B cell (primary cell): Measurements from ENCODE around the gene NUP62. TPM values are rescaled to one million over a fixed set of nuclear protein-coding genes. Genes with fewer than 3 reads are reported as not detected.

Experiments
- ATAC-seq: fragments of 200-7000 bp; cut with Tn5 transposase; one replicate; pipeline ENCODE4 v1.10.0; 2021; ENCODE audit warnings: low read depth, mild to moderate bottlenecking, moderate number of reproducible peaks, moderate library complexity
- CTCF ChIA-PET: fragments of 350-600 bp; sonication (Branson Sonifier 250); formaldehyde crosslinking; loops from one replicate; lab custom pipeline; 2021; ENCODE audit warnings: antibody characterized with exemption, inconsistent platforms; lab: Charles Lee
- POLR2A ChIA-PET: fragments of 350-600 bp; sonication (Branson Sonifier 250); formaldehyde crosslinking; loops from one replicate; lab custom pipeline; 2021; ENCODE audit warnings: antibody characterized with exemption; lab: Charles Lee
- DNase-seq: peaks from one replicate; pipeline ENCODE4 v3.0.0; 2013
- H2AFZ ChIP-seq: 2 replicates; pipeline ENCODE4 v1.6.1; 2012; ENCODE audit warnings: mild to moderate bottlenecking, low read depth, low read length; ENCODE audit not compliant: insufficient read depth, poor library complexity, severe bottlenecking
- H3K27ac ChIP-seq, 2 donors: 1 replicate in 1 of 2; 2 replicates in 1 of 2; pipeline ENCODE4 v1.5.1; 2012 to 2013; ENCODE audit warnings: low read length in 2 of 2, mild to moderate bottlenecking in 2 of 2, moderate library complexity in 1 of 2
- H3K27me3 ChIP-seq, 4 experiments: fragments of 200-600 bp in 1 of 4; sonication (generic) in 1 of 4; replicated peaks in 1 of 4; 1 replicate in 2 of 4; 2 replicates in 2 of 4; pipeline versions ENCODE4 v1.6.1 to v1.7.0; 2013 to 2016; ENCODE audit warnings: low read length in 3 of 4, mild to moderate bottlenecking in 2 of 4, mixed read lengths in 1 of 4, moderate library complexity in 1 of 4; ENCODE audit not compliant: insufficient read depth in 4 of 4, control insufficient read depth in 3 of 4; ENCODE audit errors: control extremely low read depth in 1 of 4
- H3K36me3 ChIP-seq, 2 experiments: replicated peaks in 1 of 2; 1 replicate in 1 of 2; 2 replicates in 1 of 2; pipeline versions ENCODE4 v1.6.1 to v1.7.1; 2013; ENCODE audit warnings: low read length in 1 of 2; ENCODE audit not compliant: insufficient read depth in 2 of 2, control insufficient read depth in 1 of 2; ENCODE audit errors: control extremely low read depth in 1 of 2, extremely low read depth in 1 of 2
- H3K4me1 ChIP-seq, 2 donors: fragments of 200-600 bp in 1 of 2; sonication (generic) in 1 of 2; 1 replicate in 1 of 2; 2 replicates in 1 of 2; pipeline versions ENCODE4 v1.5.1 to v1.6.1; 2013 to 2017; ENCODE audit warnings: low read length in 2 of 2; ENCODE audit not compliant: control insufficient read depth in 2 of 2, insufficient read depth in 2 of 2
- H3K4me2 ChIP-seq: replicated peaks from 2 replicates; pipeline ENCODE3; 2012; ENCODE audit warnings: mild to moderate bottlenecking, low read depth, low read length; ENCODE audit not compliant: poor library complexity, severe bottlenecking
- H3K4me3 ChIP-seq, 5 experiments: fragments of 200-600 bp in 1 of 5; sonication (generic) in 1 of 5; 1 replicate in 3 of 5; 2 replicates in 2 of 5; pipeline versions ENCODE4 v1.5.1 to v1.7.0; 2011 to 2016; ENCODE audit warnings: low read length in 4 of 5, mild to moderate bottlenecking in 4 of 5, low read depth in 2 of 5, control low read depth in 1 of 5, moderate library complexity in 1 of 5; ENCODE audit not compliant: insufficient read depth in 1 of 5; ENCODE audit errors: control extremely low read depth in 1 of 5, extremely low read depth in 1 of 5
- H3K79me2 ChIP-seq: fragments of 200-600 bp; sonication (generic); one replicate; pipeline ENCODE4 v1.6.0; 2016; ENCODE audit warnings: low read length; ENCODE audit not compliant: control insufficient read depth, insufficient read depth
- H3K9ac ChIP-seq: fragments of 200-600 bp; sonication (generic); 2 replicates; pipeline ENCODE4 v1.6.1; 2017; ENCODE audit warnings: mild to moderate bottlenecking, low read length, moderate library complexity
- H3K9me3 ChIP-seq, 3 donors: one replicate each; pipeline versions ENCODE4 v1.6.1 to v1.7.1; 2013; ENCODE audit warnings: low read length in 2 of 3; ENCODE audit not compliant: control insufficient read depth in 2 of 3, insufficient read depth in 1 of 3; ENCODE audit errors: control extremely low read depth in 1 of 3
- H4K20me1 ChIP-seq: 2 replicates; pipeline ENCODE4 v1.6.0; 2012; ENCODE audit warnings: mild to moderate bottlenecking, low read length; ENCODE audit not compliant: insufficient read depth, control insufficient read depth, poor library complexity, severe bottlenecking
- H3K27ac Mint-ChIP-seq: one replicate; pipeline ENCODE4 v1.8.0; 2021; ENCODE audit warnings: mixed read lengths
- H3K27me3 Mint-ChIP-seq: one replicate; pipeline ENCODE4 v1.8.0; 2021; ENCODE audit warnings: mixed read lengths
- H3K4me1 Mint-ChIP-seq: one replicate; pipeline ENCODE4 v1.8.0; 2021; ENCODE audit warnings: mixed read lengths
- H3K4me3 Mint-ChIP-seq: one replicate; pipeline ENCODE4 v1.8.0; 2021; ENCODE audit warnings: mixed read lengths
- H3K9me3 Mint-ChIP-seq: one replicate; pipeline ENCODE4 v1.8.0; 2022; ENCODE audit warnings: mixed read lengths; ENCODE audit not compliant: insufficient read depth
- CTCF ChIP-seq: fragments of 200-600 bp; IDR thresholded peaks from one replicate; pipeline ENCODE4 v1.8.0; 2022; ENCODE audit warnings: antibody characterized with exemption, mild to moderate bottlenecking
- EZH2 ChIP-seq: IDR thresholded peaks from 2 replicates; pipeline ENCODE4 v1.6.1; 2012; ENCODE audit warnings: borderline replicate concordance, low read depth, mild to moderate bottlenecking, moderate library complexity, low read length; ENCODE audit not compliant: insufficient read depth, poor library complexity, severe bottlenecking
- WGBS: methylation state at CpG from one replicate; pipeline ENCODE4 v1.1.5; 2013; ENCODE audit warnings: missing lambda C conversion rate; ENCODE audit not compliant: insufficient coverage; 5-methylcytosine and 5-hydroxymethylcytosine counted together
- intact Hi-C: fragments of 100-400 bp; cut with micrococcal nuclease; formaldehyde crosslinking; loops from one replicate; pipeline ENCODE4 v1.10.0; 2022
- polyA plus RNA-seq: library from polyadenylated mRNA; depleted of rRNA; stranded (reverse); fragments of >200 nt; gene quantifications from 2 replicates; pipeline ENCODE4 v1.2.3, GENCODE V29; 2012
- total RNA-seq, 2 donors: library from RNA; stranded (reverse); fragments of 120-200 nt in 1 of 2; gene quantifications; 1 replicate in 1 of 2; 2 replicates in 1 of 2; pipeline versions ENCODE4 v1.2.3 to v1.2.4, GENCODE V29; 2013 to 2022

NUP62 gene
- total and polyA plus RNA-seq, 2 donors (not counting 1 experiment from before 2014, with no cell fraction given) = 25.2 to 75.7 TPM

GRCh38 chr19:49857061-49857837 is 72.1 kb downstream of the NUP62 start:
- Mint-ChIP-seq H3K27ac (no peak overlapping the region), H3K4me3 (no peak overlapping the region), H3K9me3 (no peaks in the 10 kb centered on the region), H3K4me1 (peaks cover 15% of the 10 kb centered on the region), H3K27me3 (no peaks in the 10 kb centered on the region)
- no peak for ATAC-seq
- Histone ChIP-seq H3K9ac (no peak overlapping the region), H3K36me3 (peaks cover 0 to 55% of the 10 kb centered on the region in 2 experiments), H3K4me2 (no peak overlapping the region), H3K4me3 (no peak overlapping the region), H3K27me3 (no peaks in the 10 kb centered on the region), H4K20me1 (peaks cover 92% of the 10 kb centered on the region), H3K4me1 (peaks cover 13 to 18% of the 10 kb centered on the region in 2 donors), H3K79me2 (peaks cover 19% of the 10 kb centered on the region), H3K27ac (no peak overlapping the region), H3K9me3 (no peaks in the 10 kb centered on the region), H2AFZ (no peak overlapping the region)
- CTCF ChIA-PET = no interaction called here
- 94% methylated on average over 25 of the region's 26 CpGs for WGBS
- intact Hi-C loops = no loop called here
- TF ChIP-seq CTCF (no peak), EZH2 (no peak)
- POLR2A ChIA-PET = no interaction called here
- peak; percentile 33 for DNase-seq

Other genes starting within 250 kb of the NUP62 start
- 5.6 and 8.8 TPM in 2 replicates for gene ADM5, start 239.9 kb downstream of the NUP62 start, total RNA-seq
- 8.4 and 15.3 TPM in 2 replicates for gene ADM5, start 239.9 kb downstream of the NUP62 start, polyA plus RNA-seq
- gene CPT1C, start 238.4 kb downstream of the NUP62 start, total RNA-seq = 1.7 TPM in 1 of 2 replicates, not detected in the other
- 0.19 and 0.30 TPM in 2 replicates for gene CPT1C, start 238.4 kb downstream of the NUP62 start, polyA plus RNA-seq
- gene TSKS, start 166.2 kb downstream of the NUP62 start, total RNA-seq = 0.15 and 0.56 TPM in 2 replicates
- 0.18 and 1.4 TPM in 2 replicates for gene TSKS, start 166.2 kb downstream of the NUP62 start, polyA plus RNA-seq
- 56.9 and 62.4 TPM in 2 replicates for gene AP2A1, start 162.5 kb downstream of the NUP62 start, total RNA-seq
- gene AP2A1, start 162.5 kb downstream of the NUP62 start, polyA plus RNA-seq = 48.4 and 49.2 TPM in 2 replicates
- 31.5 and 36.7 TPM in 2 replicates for gene FUZ, start 116.2 kb downstream of the NUP62 start, total RNA-seq
- 30.2 and 31.7 TPM in 2 replicates for gene FUZ, start 116.2 kb downstream of the NUP62 start, polyA plus RNA-seq
- gene MED25, start 111.2 kb downstream of the NUP62 start, total RNA-seq = 123 and 126 TPM in 2 replicates
- gene MED25, start 111.2 kb downstream of the NUP62 start, polyA plus RNA-seq = 83.0 and 93.0 TPM in 2 replicates
- gene PTOV1, start 78.3 kb downstream of the NUP62 start, total RNA-seq = 225 and 230 TPM in 2 replicates
- 144 and 171 TPM in 2 replicates for gene PTOV1, start 78.3 kb downstream of the NUP62 start, polyA plus RNA-seq
- gene PNKP, start 61.9 kb downstream of the NUP62 start, total RNA-seq = 273 and 274 TPM in 2 replicates
- 173 and 179 TPM in 2 replicates for gene PNKP, start 61.9 kb downstream of the NUP62 start, polyA plus RNA-seq
- 23.0 and 25.2 TPM in 2 replicates for gene AKT1S1, start 52.1 kb downstream of the NUP62 start, total RNA-seq
- 15.9 and 16.6 TPM in 2 replicates for gene AKT1S1, start 52.1 kb downstream of the NUP62 start, polyA plus RNA-seq
- 94.3 and 98.7 TPM in 2 replicates for gene TBC1D17, start 51.8 kb downstream of the NUP62 start, total RNA-seq
- gene TBC1D17, start 51.8 kb downstream of the NUP62 start, polyA plus RNA-seq = 85.7 and 89.0 TPM in 2 replicates
- gene IL4I1, start 32.6 kb downstream of the NUP62 start, total RNA-seq = 3.1 and 3.9 TPM in 2 replicates
- 0.48 and 0.71 TPM in 2 replicates for gene IL4I1, start 32.6 kb downstream of the NUP62 start, polyA plus RNA-seq
- 37.6 and 38.5 TPM in 2 replicates for gene ATF5, start 299 bp downstream of the NUP62 start, total RNA-seq
- gene ATF5, start 299 bp downstream of the NUP62 start, polyA plus RNA-seq = 9.0 and 16.0 TPM in 2 replicates
- not detected in 2 replicates for gene SIGLEC11, start 31.7 kb upstream of the NUP62 start, total RNA-seq
- 0.09 and 0.10 TPM in 2 replicates for gene SIGLEC11, start 31.7 kb upstream of the NUP62 start, polyA plus RNA-seq
- gene VRK3, start 95.9 kb upstream of the NUP62 start, total RNA-seq = 112 and 123 TPM in 2 replicates
- 44.1 and 58.5 TPM in 2 replicates for gene VRK3, start 95.9 kb upstream of the NUP62 start, polyA plus RNA-seq
- gene ZNF473, start 96.5 kb upstream of the NUP62 start, total RNA-seq = 9.8 and 13.8 TPM in 2 replicates
- gene ZNF473, start 96.5 kb upstream of the NUP62 start, polyA plus RNA-seq = 5.1 and 5.5 TPM in 2 replicates
- gene IZUMO2, start 233.8 kb upstream of the NUP62 start, total RNA-seq = not detected in 2 replicates
- gene IZUMO2, start 233.8 kb upstream of the NUP62 start, polyA plus RNA-seq = not detected in 2 replicates